HG03045 (cell line): ENCODE results near the gene PAQR5.

Source experiments
- ATAC-seq: cut with Tn5 transposase; IDR thresholded peaks from one replicate; pipeline ENCODE4 v1.9.1; 2021; ENCODE audit warnings: mild to moderate bottlenecking, moderate library complexity; ENCODE audit not compliant: unreplicated experiment

PAQR5 gene

GRCh38 chr15:69456208-69457166, 157.8 kb downstream of the PAQR5 start:
- no peak for ATAC-seq
